HEK293 (cell line): ENCODE results near the gene ZNF8.
A peak's percentile ranks its signal among the peaks of the same experiment; 100 is the strongest.

Experiments
- FEZF1 ChIP-seq: fragments of 450-650 bp; formaldehyde crosslinking; IDR thresholded peaks from 2 replicates; pipeline ENCODE4 v1.5.1; 2016; ENCODE audit warnings: missing biosample characterization, missing genetic modification characterization
- GLI2 ChIP-seq: fragments of 450-650 bp; formaldehyde crosslinking; IDR thresholded peaks from 2 replicates; pipeline ENCODE4; 2017; ENCODE audit warnings: missing biosample characterization, missing genetic modification characterization, low read depth, borderline replicate concordance
- GLIS2 ChIP-seq: fragments of 450-650 bp; formaldehyde crosslinking; IDR thresholded peaks from 2 replicates; pipeline ENCODE4 v1.5.1; 2016; ENCODE audit warnings: missing biosample characterization, missing genetic modification characterization
- HOXD13 ChIP-seq: sonication (generic); formaldehyde crosslinking; IDR thresholded peaks from 2 replicates; pipeline ENCODE4 v1.8.0; 2022; ENCODE audit warnings: missing genetic modification reagents, borderline replicate concordance
- KLF7 ChIP-seq: fragments of 450-650 bp; formaldehyde crosslinking; IDR thresholded peaks from 2 replicates; pipeline ENCODE4 v1.5.1; 2016; ENCODE audit warnings: missing biosample characterization, missing genetic modification characterization, borderline replicate concordance
- SP7 ChIP-seq: fragments of 450-650 bp; formaldehyde crosslinking; IDR thresholded peaks from 2 replicates; pipeline ENCODE4 v1.5.1; 2016; ENCODE audit warnings: missing biosample characterization, missing genetic modification characterization
- TCF7L2 ChIP-seq: IDR thresholded peaks from 2 replicates; pipeline ENCODE4 v1.6.1; 2011; ENCODE audit warnings: low read depth, mild to moderate bottlenecking, inconsistent platforms, low read length, moderate library complexity, borderline replicate concordance
- ZBTB1 ChIP-seq: fragments of 450-650 bp; formaldehyde crosslinking; IDR thresholded peaks from 2 replicates; pipeline ENCODE4 v1.5.1; 2016; ENCODE audit warnings: missing biosample characterization, missing genetic modification characterization
- ZBTB26 ChIP-seq: fragments of 450-650 bp; formaldehyde crosslinking; optimal IDR thresholded peaks from 2 replicates; pipeline ENCODE3; 2016; ENCODE audit warnings: missing biosample characterization, mild to moderate bottlenecking, missing genetic modification characterization
- ZBTB48 ChIP-seq: fragments of 450-650 bp; formaldehyde crosslinking; IDR thresholded peaks from 2 replicates; pipeline ENCODE4 v1.5.1; 2016; ENCODE audit warnings: missing biosample characterization, missing genetic modification characterization
- ZNF10 ChIP-seq: fragments of 450-650 bp; formaldehyde crosslinking; IDR thresholded peaks from 2 replicates; pipeline ENCODE4 v1.5.1; 2017; ENCODE audit warnings: missing biosample characterization, missing genetic modification characterization
- ZNF146 ChIP-seq: fragments of 450-650 bp; formaldehyde crosslinking; IDR thresholded peaks from 2 replicates; pipeline ENCODE4 v1.5.1; 2016; ENCODE audit warnings: missing biosample characterization, missing genetic modification characterization
- ZNF18 ChIP-seq: fragments of 450-650 bp; formaldehyde crosslinking; IDR thresholded peaks from 2 replicates; pipeline ENCODE4 v1.5.1; 2016; ENCODE audit warnings: missing biosample characterization, missing genetic modification characterization
- ZNF214 ChIP-seq: fragments of 450-650 bp; formaldehyde crosslinking; IDR thresholded peaks from 2 replicates; pipeline ENCODE4 v1.5.1; 2017; ENCODE audit warnings: missing biosample characterization, mild to moderate bottlenecking, missing genetic modification characterization, borderline replicate concordance
- ZNF248 ChIP-seq: fragments of 450-650 bp; formaldehyde crosslinking; IDR thresholded peaks from 2 replicates; pipeline ENCODE4 v1.5.1; 2017; ENCODE audit warnings: missing biosample characterization, missing genetic modification characterization
- ZNF394 ChIP-seq: fragments of 450-650 bp; formaldehyde crosslinking; IDR thresholded peaks from 2 replicates; pipeline ENCODE4 v1.5.1; 2016; ENCODE audit warnings: missing biosample characterization, missing genetic modification characterization, mild to moderate bottlenecking, moderate library complexity, borderline replicate concordance
- ZNF433 ChIP-seq: fragments of 450-650 bp; formaldehyde crosslinking; IDR thresholded peaks from 2 replicates; pipeline ENCODE4 v1.5.1; 2016; ENCODE audit warnings: missing biosample characterization, missing genetic modification characterization, low read depth
- ZNF488 ChIP-seq: fragments of 450-650 bp; formaldehyde crosslinking; IDR thresholded peaks from 2 replicates; pipeline ENCODE4 v1.5.1; 2016; ENCODE audit warnings: missing biosample characterization, missing genetic modification characterization
- ZNF529 ChIP-seq: fragments of 450-650 bp; formaldehyde crosslinking; IDR thresholded peaks from 2 replicates; pipeline ENCODE4 v1.5.1; 2017; ENCODE audit warnings: missing genetic modification characterization, missing biosample characterization; ENCODE audit not compliant: insufficient replicate concordance
- ZNF530 ChIP-seq: fragments of 450-650 bp; formaldehyde crosslinking; IDR thresholded peaks from 2 replicates; pipeline ENCODE4 v1.5.1; 2016; ENCODE audit warnings: low read depth, missing biosample characterization, missing genetic modification characterization
- ZNF580 ChIP-seq: fragments of 450-650 bp; formaldehyde crosslinking; IDR thresholded peaks from 2 replicates; pipeline ENCODE4 v1.5.1; 2016; ENCODE audit warnings: missing biosample characterization, missing genetic modification characterization
- ZNF585B ChIP-seq: fragments of 450-650 bp; formaldehyde crosslinking; IDR thresholded peaks from 2 replicates; pipeline ENCODE4 v1.5.1; 2016; ENCODE audit warnings: missing biosample characterization, missing genetic modification characterization
- TF ChIP-seq, protein P1 (sequence below): fragments of 450-650 bp; formaldehyde crosslinking; IDR thresholded peaks from 2 replicates; pipeline ENCODE4 v1.5.1; 2016; ENCODE audit warnings: missing biosample characterization, missing genetic modification characterization, borderline replicate concordance

Gene ZNF8

GRCh38 chr19:58279042-58279924, 528 bp downstream of the ZNF8 start (continued):
- TF ChIP-seq ZNF394 (tag by site-specific recombination) = no peak
- TF ChIP-seq SP7 = no peak
- no peak for TF ChIP-seq ZNF529 (tag by site-specific recombination)
- no peak for TF ChIP-seq ZNF18 (tag by site-specific recombination)
- no peak for TF ChIP-seq ZNF488
- no peak for TF ChIP-seq TCF7L2
- TF ChIP-seq ZBTB26 (tag by site-specific recombination) = no peak
- no peak for TF ChIP-seq ZNF530 (tag by site-specific recombination)
- TF ChIP-seq ZNF10 (tag by site-specific recombination) = no peak
- TF ChIP-seq FEZF1 = no peak
- peak; percentile 58; the same call in 1 of the 2 replicates for TF ChIP-seq GLIS2 (tag by site-specific recombination)
- TF ChIP-seq, protein P1, sequence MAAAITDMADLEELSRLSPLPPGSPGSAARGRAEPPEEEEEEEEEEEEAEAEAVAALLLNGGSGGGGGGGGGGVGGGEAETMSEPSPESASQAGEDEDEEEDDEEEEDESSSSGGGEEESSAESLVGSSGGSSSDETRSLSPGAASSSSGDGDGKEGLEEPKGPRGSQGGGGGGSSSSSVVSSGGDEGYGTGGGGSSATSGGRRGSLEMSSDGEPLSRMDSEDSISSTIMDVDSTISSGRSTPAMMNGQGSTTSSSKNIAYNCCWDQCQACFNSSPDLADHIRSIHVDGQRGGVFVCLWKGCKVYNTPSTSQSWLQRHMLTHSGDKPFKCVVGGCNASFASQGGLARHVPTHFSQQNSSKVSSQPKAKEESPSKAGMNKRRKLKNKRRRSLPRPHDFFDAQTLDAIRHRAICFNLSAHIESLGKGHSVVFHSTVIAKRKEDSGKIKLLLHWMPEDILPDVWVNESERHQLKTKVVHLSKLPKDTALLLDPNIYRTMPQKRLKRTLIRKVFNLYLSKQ (tag by site-specific recombination) = no peak
- no peak for TF ChIP-seq HOXD13
- no peak for TF ChIP-seq ZNF214 (tag by site-specific recombination)
- no peak for TF ChIP-seq ZBTB48 (tag by site-specific recombination)
- TF ChIP-seq ZNF146 = no peak
- no peak for TF ChIP-seq ZBTB1
- no peak for TF ChIP-seq ZNF580 (tag by site-specific recombination)
- peak; percentile 11; the same call in 1 of the 2 replicates for TF ChIP-seq KLF7 (tag by site-specific recombination)
- TF ChIP-seq ZNF433 (tag by site-specific recombination) = no peak
- TF ChIP-seq ZNF248 (tag by site-specific recombination) = no peak
- no peak for TF ChIP-seq GLI2 (tag by site-specific recombination)
- no peak for TF ChIP-seq ZNF585B
